SIG-M5 (cell line): ENCODE measurements around the gene LDLRAD4.

Source experiments
- DNase-seq: peaks from one replicate; lab custom pipeline; 2025; lab: John Stamatoyannopoulos, UW

LDLRAD4 gene

GRCh38 chr18:13430663-13431062 is 212.1 kb downstream of the LDLRAD4 start:
- DNase-seq = no peak

DNA sequence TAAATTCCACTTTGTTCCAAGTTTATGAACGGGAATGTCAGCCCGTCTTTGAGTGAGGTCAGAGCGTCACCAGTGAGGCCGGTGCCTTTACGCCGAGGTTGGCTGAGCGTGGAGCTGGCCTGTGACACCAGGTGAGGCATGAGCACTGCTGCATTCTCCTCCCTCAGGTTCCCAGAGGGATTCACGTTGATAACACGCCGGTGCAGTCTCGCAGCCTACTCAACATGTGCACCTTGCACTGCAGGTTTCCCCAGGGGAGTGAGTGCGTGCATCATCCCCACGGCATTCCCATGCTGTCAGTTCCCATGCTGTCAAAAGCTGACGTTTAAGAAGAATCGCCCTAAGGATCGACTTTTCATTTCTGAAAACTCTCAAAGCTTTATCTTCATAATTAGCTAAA is 213.3 kb downstream of the LDLRAD4 start:
- DNase-seq = no peak

DNA sequence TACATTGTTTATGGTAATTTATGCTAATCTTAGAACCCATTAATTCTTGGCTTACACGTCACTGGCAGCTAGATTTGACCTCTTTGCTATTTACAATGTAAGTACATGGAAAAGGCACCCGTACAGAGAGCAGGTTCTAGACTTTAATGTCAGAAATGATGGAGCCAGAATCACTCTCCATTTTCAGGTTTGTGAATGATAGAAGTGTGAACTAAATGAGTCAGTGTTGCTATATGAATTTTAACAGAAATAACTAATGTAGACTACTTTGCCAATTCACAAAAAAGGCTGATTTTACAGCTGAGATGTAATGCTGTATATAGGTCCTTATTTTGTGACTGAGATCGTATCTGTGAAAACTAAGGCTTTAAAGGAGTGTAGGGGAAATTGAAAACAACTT is 214.6 kb downstream of the LDLRAD4 start:
- DNase-seq = no peak

- no peak for DNase-seq
Measured at GRCh38 chr18:13433685-13434084, 215.1 kb downstream of the LDLRAD4 start.

- DNase-seq = no peak
Measured at GRCh38 chr18:13434854-13435253, 216.3 kb downstream of the LDLRAD4 start.

- DNase-seq = no peak
Measured at GRCh38 chr18:13435586-13436333, 217.2 kb downstream of the LDLRAD4 start.

DNA sequence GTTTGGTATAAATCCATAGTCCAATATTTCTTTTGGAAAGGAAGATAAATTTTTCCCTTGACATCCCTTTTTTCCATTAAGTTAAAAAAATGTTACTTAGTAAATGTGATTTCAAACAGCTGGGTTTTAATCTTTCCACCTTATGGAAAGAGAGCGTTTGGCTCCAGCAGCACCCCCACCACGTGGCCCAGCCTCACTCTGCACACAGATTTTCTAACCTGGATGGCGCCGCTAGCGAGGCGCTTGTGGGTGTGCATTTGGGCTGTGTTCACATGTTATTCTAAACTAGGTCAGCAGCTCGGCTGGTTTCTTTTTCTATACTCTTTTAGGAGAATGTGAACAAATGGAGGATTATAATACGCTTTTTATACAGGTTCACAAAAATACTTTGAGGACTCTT is 218.0 kb downstream of the LDLRAD4 start:
- DNase-seq = no peak

- no peak for DNase-seq
Measured at GRCh38 chr18:13437034-13437433, 218.5 kb downstream of the LDLRAD4 start.

DNA sequence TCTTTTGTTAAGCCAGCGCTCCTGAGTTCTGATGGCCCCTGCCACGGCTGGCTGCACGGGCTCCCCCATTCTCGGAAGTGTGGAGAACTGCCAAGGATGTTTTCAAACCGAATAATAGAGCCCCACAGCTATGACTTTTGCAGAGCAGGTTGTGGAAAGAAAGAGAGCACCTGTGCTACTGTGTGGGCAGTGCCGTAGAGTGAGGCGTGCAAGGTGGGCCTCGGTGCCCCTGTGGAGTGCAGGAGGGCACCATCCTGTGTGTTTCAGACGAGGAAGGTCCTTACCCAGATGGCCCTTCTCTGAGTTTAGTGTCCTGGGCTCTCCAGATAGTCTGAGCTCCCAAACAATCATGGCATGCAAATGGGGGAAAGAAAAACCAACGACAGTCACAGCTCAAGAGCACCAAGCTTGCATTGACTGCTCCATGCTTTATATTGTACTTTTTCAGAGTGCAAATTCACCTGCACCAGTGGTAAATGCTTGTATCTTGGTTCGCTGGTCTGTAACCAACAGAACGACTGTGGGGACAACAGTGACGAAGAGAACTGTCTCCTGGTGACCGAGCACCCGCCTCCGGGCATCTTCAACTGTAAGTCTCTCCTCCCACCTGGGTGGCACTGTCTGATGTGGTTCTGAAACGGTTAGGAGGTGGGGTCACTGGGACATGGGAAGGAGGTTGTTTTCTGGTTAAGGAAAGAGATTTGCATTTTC is 219.4 kb downstream of the LDLRAD4 start:
- DNase-seq = no peak

DNA sequence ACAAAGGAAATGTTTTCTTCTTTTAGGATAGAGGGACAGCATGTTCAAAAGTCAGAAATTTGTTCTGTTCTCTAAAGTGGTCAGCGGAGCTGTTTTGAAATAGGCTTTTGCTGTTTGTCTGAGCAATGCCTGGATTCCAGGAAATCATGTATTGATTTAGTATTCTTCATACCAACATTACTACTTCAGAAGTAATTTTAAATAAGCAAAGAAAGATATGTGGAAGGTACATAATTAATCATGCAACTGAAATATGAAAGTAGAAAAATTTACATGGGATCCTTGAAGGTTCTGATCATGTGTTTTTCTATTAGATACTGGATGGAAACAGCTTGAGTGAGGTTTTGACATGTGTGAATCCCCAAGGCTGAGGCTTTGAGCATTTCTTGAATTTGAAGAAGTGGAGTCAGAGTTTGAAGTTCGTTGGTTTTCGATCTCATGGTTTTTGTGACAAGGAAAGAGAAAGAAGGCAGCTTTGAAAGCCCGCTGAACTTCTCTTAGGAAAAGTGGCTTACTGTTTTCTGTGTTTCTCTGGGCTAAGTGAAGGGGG is 220.0 kb downstream of the LDLRAD4 start:
- DNase-seq = no peak

GRCh38 chr18:13439461-13439860 is 220.9 kb downstream of the LDLRAD4 start:
- no peak for DNase-seq

GRCh38 chr18:13440277-13441248 is 222.0 kb downstream of the LDLRAD4 start:
- DNase-seq = no peak

- DNase-seq = no peak
Measured at GRCh38 chr18:13441736-13442135, 223.2 kb downstream of the LDLRAD4 start.

GRCh38 chr18:13442451-13442850 is 223.9 kb downstream of the LDLRAD4 start:
- DNase-seq = no peak

DNA sequence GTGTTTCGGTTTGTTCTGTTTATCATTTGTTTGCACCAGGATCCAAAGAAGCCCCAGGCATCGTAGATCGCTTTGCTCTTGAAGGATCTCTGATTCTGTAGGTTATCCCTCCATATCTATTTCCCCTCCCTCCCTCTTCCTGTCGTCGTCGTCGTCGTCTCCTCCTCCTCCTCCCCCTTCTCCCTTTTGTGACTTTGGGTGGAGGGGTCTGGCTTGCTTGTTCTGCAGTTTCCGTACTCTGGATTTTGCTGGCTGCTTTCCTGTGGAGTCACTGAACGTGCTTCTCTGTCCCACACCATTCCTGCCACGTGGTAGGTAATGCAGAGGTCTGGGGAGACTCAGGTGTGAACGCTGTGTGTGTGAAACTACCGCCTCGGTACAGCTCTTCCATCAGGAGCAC is 225.0 kb downstream of the LDLRAD4 start:
- no peak for DNase-seq

- no peak for DNase-seq
Measured at GRCh38 chr18:13444430-13445240, 226.1 kb downstream of the LDLRAD4 start.

- no peak for DNase-seq
Measured at GRCh38 chr18:13445241-13445897, 226.8 kb downstream of the LDLRAD4 start.

DNA sequence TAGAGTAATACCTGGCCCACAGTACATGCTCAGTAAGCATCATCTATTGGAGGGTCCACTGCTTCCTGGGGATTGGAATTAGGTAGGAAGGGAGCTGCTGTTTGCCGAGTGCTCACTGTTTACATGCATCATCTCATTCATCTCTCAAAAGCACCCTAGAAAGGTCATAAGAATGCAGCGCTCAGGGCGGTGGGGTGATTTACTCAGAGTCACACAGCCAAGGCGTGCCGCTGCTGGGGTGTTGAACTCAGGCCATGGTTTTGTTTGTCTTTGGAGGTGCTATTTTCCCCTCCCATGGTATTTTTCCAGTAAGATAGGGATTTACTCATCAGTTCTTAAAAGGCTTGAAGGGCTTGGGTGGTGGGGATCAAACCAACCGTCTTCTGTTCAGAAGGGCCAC is 227.5 kb downstream of the LDLRAD4 start:
- no peak for DNase-seq

- DNase-seq = no peak
Measured at GRCh38 chr18:13446610-13447461, 228.3 kb downstream of the LDLRAD4 start.
